Measurements from ENCODE around the gene DENND1A. TPM values are rescaled to one million over a fixed set of nuclear protein-coding genes. Genes with fewer than 3 reads are reported as not detected.
A peak's percentile ranks its signal among the peaks of the same experiment; 100 is the strongest.

The DENND1A gene
- total RNA-seq, 2 donors from 2014 or later, result 12.6 to 22.7 TPM

- H3K36me3 Mint-ChIP-seq, result no peaks in the 10 kb centered on the region
- peak overlapping the region in 1 of 2 donors; percentile 70 for H3K27ac Mint-ChIP-seq
- DNase-seq (ENCODE audit: low spot score in 2 of 2) (no peak), ATAC-seq (no peak)
- no peaks in the 10 kb centered on the region for H3K9me3 Mint-ChIP-seq
Observed at GRCh38 chr9:123480096-123480495, 449.8 kb downstream of the DENND1A start.

GRCh38 chr9:123478967-123479602 lies 450.8 kb downstream of the DENND1A start:
- Mint-ChIP-seq H3K27ac (no peak overlapping the region), H3K36me3 (no peaks in the 10 kb centered on the region), H3K9me3 (no peaks in the 10 kb centered on the region)
- no peak for ATAC-seq
- no peak for DNase-seq (ENCODE audit: low spot score in 2 of 2)

- no peaks in the 10 kb centered on the region for H3K36me3 Mint-ChIP-seq
- DNase-seq (ENCODE audit: low spot score in 2 of 2) (no peak), ATAC-seq (no peak)
- H3K27ac Mint-ChIP-seq, result no peak overlapping the region
- no peaks in the 10 kb centered on the region for H3K9me3 Mint-ChIP-seq
Observed at GRCh38 chr9:123478160-123478559, 451.8 kb downstream of the DENND1A start.

GRCh38 chr9:123475407-123475806 lies 454.5 kb downstream of the DENND1A start:
- Mint-ChIP-seq H3K9me3 (no peaks in the 10 kb centered on the region), H3K36me3 (no peaks in the 10 kb centered on the region), H3K27ac (no peak overlapping the region)
- no peak for ATAC-seq
- no peak for DNase-seq (ENCODE audit: low spot score in 2 of 2)

GRCh38 chr9:123472862-123473614 lies 456.9 kb downstream of the DENND1A start:
- peak overlapping the region in 1 of 2 donors; percentile 15 for H3K27ac Mint-ChIP-seq
- no peaks in the 10 kb centered on the region for H3K9me3 Mint-ChIP-seq
- DNase-seq (ENCODE audit: low spot score in 2 of 2) (no peak), ATAC-seq (no peak)
- H3K36me3 Mint-ChIP-seq, result no peaks in the 10 kb centered on the region

GRCh38 chr9:123471843-123472570 lies 457.9 kb downstream of the DENND1A start:
- ATAC-seq, result no peak
- no peaks in the 10 kb centered on the region for H3K36me3 Mint-ChIP-seq

GRCh38 chr9:123470991-123471770 lies 458.7 kb downstream of the DENND1A start:
- DNase-seq (ENCODE audit: low spot score in 2 of 2) (no peak), ATAC-seq (no peak)
- no peaks in the 10 kb centered on the region for H3K9me3 Mint-ChIP-seq
- no peak overlapping the region for H3K27ac Mint-ChIP-seq
- H3K36me3 Mint-ChIP-seq, result no peaks in the 10 kb centered on the region

More at GRCh38 chr9:123471843-123472570, 457.9 kb downstream of the DENND1A start:
- no peak for DNase-seq (ENCODE audit: low spot score in 2 of 2)
- H3K9me3 Mint-ChIP-seq, result no peaks in the 10 kb centered on the region
- H3K27ac Mint-ChIP-seq, result peak overlapping the region in 1 of 2 donors; percentile 90

- Mint-ChIP-seq H3K36me3 (no peaks in the 10 kb centered on the region), H3K27ac (no peak overlapping the region), H3K9me3 (no peaks in the 10 kb centered on the region)
- ATAC-seq (no peak), DNase-seq (ENCODE audit: low spot score in 2 of 2) (no peak)
Observed at GRCh38 chr9:123470121-123470782, 459.7 kb downstream of the DENND1A start.

GRCh38 chr9:123469282-123469681 lies 460.6 kb downstream of the DENND1A start:
- Mint-ChIP-seq H3K27ac (no peak overlapping the region), H3K9me3 (no peaks in the 10 kb centered on the region), H3K36me3 (peaks cover 0 to under 1% of the 10 kb centered on the region in 2 donors)
- no peak for ATAC-seq
- DNase-seq (ENCODE audit: low spot score in 2 of 2), result no peak

- Mint-ChIP-seq H3K9me3 (no peaks in the 10 kb centered on the region), H3K27ac (no peak overlapping the region), H3K36me3 (peaks cover 0 to 4% of the 10 kb centered on the region in 2 donors)
- DNase-seq (ENCODE audit: low spot score in 2 of 2) (no peak), ATAC-seq (no peak)
Observed at GRCh38 chr9:123468541-123468940, 461.4 kb downstream of the DENND1A start.

GRCh38 chr9:123465304-123465703 lies 464.6 kb downstream of the DENND1A start:
- Mint-ChIP-seq H3K36me3 (peaks cover 0 to 4% of the 10 kb centered on the region in 2 donors), H3K9me3 (no peaks in the 10 kb centered on the region), H3K27ac (no peak overlapping the region)
- ATAC-seq, result no peak
- DNase-seq (ENCODE audit: low spot score in 2 of 2), result no peak

GRCh38 chr9:123460091-123460490 lies 469.8 kb downstream of the DENND1A start:
- Mint-ChIP-seq H3K9me3 (no peaks in the 10 kb centered on the region), H3K27ac (no peak overlapping the region), H3K36me3 (peaks cover 0 to 4% of the 10 kb centered on the region in 2 donors)
- DNase-seq (ENCODE audit: low spot score in 2 of 2), result no peak
- ATAC-seq, result no peak

- H3K36me3 Mint-ChIP-seq, result peaks cover 0 to 4% of the 10 kb centered on the region in 2 donors
- no peak for DNase-seq (ENCODE audit: low spot score in 2 of 2)
- no peaks in the 10 kb centered on the region for H3K9me3 Mint-ChIP-seq
- ATAC-seq, result no peak
- no peak overlapping the region for H3K27ac Mint-ChIP-seq
Observed at GRCh38 chr9:123457583-123457982, 472.3 kb downstream of the DENND1A start.

- Mint-ChIP-seq H3K36me3 (peaks cover 0 to 4% of the 10 kb centered on the region in 2 donors), H3K27ac (no peak overlapping the region), H3K9me3 (no peaks in the 10 kb centered on the region)
- DNase-seq (ENCODE audit: low spot score in 2 of 2), result no peak
- ATAC-seq, result no peak
Observed at GRCh38 chr9:123456011-123456410, 473.9 kb downstream of the DENND1A start.

GRCh38 chr9:123455187-123455586 lies 474.7 kb downstream of the DENND1A start:
- ATAC-seq (no peak), DNase-seq (ENCODE audit: low spot score in 2 of 2) (no peak)
- Mint-ChIP-seq H3K9me3 (no peaks in the 10 kb centered on the region), H3K27ac (no peak overlapping the region), H3K36me3 (peaks cover 0 to 4% of the 10 kb centered on the region in 2 donors)

- Mint-ChIP-seq H3K36me3 (peaks cover 0 to 4% of the 10 kb centered on the region in 2 donors), H3K27ac (peak overlapping the region in 1 of 2 donors; percentile 22), H3K9me3 (no peaks in the 10 kb centered on the region)
- ATAC-seq, result no peak
- DNase-seq (ENCODE audit: low spot score in 2 of 2), result no peak
Observed at GRCh38 chr9:123454361-123454760, 475.6 kb downstream of the DENND1A start.

Data from activated naive CD4-positive, alpha-beta T cell treated with anti-CD3 and anti-CD28 coated beads, Interleukin-2, amount 50 U/mL, for 72 hours (primary cell).